ENCODE data around the gene MDM2.

DNA sequence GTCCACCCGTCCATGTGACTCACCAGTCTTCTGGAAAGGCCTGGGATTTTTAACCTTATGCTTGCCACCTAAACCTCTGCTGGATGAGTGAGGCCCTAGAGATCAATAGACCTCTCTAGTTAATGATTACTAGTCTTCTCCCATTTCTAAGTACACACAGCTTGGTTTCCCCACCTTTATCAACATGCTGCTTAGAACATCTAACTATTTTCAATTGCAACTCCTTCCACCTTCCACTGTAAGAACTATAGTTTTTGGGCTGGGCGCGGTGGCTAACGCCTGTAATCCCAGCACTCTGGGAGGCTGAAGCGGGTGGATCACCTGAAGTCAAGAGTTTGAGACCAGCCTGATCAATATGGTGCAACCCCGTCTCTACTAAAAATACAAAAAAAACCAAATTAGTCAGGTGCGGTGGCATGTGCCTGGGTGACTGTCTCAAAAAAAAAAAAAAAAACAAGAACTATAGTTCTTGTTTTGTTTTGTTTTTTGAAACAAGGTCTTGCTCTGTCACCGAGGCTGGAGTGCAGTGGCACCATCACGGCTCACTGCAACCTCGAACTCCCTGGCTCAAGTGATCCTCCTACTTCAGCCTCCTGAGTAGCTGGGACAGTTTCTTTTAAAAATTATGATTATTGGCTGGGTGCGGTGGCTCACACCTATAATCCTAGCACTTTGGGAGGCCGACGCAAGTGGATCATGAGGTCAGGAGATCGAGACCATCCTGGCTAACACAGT, 18.7 kb upstream of the MDM2 start:
- no peak for TF ChIP-seq YY1 (IDR thresholded peaks at IDR 0.05; ENCODE audit: low read depth, low read length)
- TF ChIP-seq, protein P1, sequence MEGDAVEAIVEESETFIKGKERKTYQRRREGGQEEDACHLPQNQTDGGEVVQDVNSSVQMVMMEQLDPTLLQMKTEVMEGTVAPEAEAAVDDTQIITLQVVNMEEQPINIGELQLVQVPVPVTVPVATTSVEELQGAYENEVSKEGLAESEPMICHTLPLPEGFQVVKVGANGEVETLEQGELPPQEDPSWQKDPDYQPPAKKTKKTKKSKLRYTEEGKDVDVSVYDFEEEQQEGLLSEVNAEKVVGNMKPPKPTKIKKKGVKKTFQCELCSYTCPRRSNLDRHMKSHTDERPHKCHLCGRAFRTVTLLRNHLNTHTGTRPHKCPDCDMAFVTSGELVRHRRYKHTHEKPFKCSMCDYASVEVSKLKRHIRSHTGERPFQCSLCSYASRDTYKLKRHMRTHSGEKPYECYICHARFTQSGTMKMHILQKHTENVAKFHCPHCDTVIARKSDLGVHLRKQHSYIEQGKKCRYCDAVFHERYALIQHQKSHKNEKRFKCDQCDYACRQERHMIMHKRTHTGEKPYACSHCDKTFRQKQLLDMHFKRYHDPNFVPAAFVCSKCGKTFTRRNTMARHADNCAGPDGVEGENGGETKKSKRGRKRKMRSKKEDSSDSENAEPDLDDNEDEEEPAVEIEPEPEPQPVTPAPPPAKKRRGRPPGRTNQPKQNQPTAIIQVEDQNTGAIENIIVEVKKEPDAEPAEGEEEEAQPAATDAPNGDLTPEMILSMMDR (IDR thresholded peaks at IDR 0.05; ENCODE audit: control extremely low read depth in 1 of 3, insufficient read depth in 1 of 3, low read depth in 1 of 3, low read length in 3 of 3), result no peak

Measured in H1 (cell line).